CD4-positive, alpha-beta T cell treated with Interleukin-17A for 1 hour (primary cell): ENCODE data around the gene DGKI.
"Not testable (repeated sequence)": the region's sequence is repeated elsewhere in the genome, so short reads cannot be mapped to it uniquely, and the experiment has no call there.

ENCODE experiments used
- DNase-seq: peaks from one replicate; pipeline ENCODE4 v3.0.0-alpha.2; 2020

Gene DGKI

DNA sequence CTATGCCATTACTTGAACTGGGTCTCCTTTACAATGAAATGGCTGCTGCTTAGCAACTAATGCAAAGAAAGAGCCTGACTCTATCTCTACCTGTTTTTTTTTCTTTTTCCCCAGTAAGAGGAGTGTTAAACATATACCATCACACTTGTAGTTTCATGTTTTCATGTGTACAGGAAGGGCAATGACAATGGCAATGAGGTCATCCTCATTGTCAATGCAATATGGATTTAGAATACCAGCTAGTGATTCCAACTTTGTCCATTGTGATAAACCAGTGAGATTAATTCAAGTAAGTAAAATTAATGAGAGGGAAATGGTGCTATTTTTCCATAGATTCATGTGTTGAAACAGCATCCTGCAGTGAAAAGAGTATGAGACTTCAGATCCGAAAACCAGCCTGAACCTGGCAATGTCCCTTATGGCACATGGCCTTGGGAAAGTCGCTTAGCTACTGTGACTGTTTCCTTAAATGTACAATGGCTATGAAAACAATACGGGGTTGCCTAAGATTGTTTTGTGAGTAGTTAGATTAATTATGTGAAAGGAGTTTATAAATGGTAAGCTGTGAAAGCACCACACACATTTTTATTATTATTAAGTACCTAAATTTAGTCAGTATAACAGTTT, 11.2 kb downstream of the DGKI start:
- no peak for DNase-seq

DNA sequence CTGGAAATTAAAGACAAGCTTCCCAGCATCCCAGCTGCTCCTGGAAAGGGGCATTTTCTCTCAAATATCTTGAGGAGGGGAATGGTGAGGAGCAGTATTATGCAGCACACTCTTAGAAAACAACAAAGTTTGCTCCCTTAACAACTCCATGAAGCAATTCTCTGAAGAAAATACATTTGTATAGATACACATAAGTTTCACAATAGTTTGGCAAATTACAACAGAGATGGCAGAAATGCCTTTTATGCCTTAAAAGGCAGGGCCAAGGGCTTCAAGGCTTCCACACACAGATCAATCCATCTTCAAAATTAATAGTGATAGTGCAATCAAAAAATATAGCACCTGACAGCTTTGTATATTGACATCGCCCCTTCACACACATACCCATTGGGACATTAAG, 12.2 kb downstream of the DGKI start:
- DNase-seq: no peak

GRCh38 chr7:137832990-137833389, 13.8 kb downstream of the DGKI start:
- not testable (repeated sequence) for DNase-seq

DNA sequence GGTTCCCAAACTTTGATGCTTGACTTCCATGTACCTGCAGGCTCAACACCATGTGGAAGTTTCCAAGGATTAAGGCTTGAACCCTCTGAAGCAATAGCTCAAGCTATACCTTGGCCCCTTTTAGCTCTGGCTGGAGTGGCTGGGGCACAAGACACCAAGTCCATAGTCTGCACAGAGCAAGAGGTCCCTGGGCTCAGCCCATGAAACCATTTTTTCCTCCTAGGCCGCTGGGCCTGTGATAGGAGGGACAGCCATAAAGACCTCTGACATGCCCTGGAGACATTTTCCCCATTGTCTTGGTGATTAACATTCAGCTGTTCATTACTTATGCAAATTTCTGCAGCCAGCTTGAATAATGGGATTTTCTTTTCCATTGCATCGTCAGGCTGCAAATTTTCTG, 14.4 kb downstream of the DGKI start:
- no peak for DNase-seq

- DNase-seq: not testable (repeated sequence)
Observed at GRCh38 chr7:137831555-137831954, 15.2 kb downstream of the DGKI start.

DNA sequence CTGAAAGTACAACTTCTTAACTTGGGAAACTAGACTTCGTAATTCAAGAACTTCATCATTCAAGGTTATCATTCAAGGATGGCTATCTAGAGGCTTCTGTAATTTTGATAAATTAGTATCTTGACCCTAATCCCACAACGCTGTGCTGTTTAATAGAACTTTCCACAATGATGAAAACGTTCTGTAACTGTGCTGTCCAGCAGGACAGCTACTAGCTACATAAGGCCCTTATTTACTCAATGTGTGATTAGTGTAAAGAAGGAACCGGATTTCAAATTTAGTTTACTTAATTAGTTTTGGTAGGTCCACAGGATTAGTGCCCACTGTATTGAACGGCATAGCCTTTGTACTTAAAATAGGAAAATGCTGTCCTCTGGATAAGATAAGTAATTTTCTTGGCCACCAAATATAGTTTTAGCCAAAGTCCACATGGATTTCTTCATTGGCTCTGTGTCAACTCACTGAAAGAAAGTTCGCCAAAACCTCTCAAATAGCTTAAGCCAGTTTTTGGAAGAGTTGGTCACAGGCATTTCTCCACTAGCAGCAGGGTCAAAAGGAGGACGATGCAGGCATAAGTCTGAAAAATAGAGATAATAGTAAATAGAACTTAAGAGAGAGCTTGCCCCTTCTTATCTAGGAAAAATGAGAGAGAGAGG, 17.3 kb downstream of the DGKI start:
- no peak for DNase-seq

- no peak for DNase-seq
Observed at GRCh38 chr7:137828456-137828855, 18.3 kb downstream of the DGKI start.

DNA sequence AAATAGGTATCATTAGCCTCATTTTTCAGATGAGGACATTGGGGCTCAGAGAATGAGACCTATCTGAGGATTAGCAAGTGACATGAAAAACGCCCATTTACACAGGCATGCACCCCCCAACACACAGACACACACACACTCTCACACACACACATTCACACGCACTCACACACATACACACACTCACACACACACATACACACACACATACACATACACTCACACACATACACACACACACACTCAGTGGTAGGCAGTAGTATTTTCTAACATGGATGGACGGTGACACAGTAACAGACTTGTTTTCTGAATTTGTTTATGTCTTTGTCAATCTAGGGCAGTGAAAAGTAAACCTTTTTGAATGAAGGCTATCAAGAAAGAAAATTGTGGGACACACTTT, 21.3 kb downstream of the DGKI start:
- DNase-seq: no peak

DNA sequence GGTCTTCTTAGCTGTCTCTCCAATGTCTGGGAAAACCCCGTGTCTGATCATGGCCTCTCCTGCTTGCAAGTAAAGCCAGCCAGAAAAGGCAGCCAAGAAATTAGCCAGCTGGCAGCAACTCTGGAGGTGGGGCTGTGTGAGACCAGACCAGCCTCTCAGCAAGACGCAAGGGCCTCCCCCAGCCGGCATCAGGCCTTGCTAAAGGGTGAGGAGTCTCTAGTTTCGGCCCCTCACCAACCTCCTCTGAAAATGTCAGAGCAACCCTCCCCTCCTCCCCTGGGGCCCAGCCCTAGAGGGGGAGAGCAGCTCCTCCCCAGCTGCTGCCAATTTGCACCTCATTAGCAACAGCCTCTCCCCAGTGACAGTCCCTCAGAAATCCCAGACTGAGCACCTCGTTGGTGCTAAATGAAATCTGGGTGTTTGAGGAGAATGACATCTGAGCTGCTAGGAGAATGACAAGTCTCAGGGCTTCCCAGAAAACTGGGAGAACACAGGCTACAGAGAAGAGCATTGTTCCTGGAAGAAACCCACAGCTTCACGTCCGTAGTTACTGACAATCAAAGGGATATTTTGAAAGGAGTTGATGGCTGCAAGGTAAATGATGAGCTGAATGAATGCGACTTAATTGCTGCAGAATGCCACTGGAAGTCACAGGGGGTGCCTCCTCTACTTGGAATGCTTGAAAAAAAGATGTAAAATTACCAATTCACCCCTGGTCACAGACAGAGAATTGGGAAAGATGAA, 25.9 kb downstream of the DGKI start:
- no peak for DNase-seq

DNA sequence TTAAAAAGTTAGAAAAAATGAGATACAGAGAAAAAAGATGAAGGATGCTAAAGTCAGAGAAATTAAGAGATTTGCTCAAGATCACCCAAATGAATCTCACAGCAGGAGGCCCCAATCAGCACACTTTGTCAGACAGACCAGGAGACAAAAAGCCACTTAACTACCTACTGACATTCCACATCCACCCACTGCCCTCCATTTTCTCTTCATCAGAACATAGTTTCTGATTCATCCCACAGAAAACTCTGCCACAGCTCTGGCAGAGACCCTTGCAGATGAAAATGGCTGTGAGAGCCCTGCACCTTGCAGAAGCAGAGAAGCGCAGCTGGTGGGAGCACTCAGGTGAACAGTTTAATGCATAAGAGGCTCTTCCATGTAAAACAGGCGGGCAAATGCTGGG, 26.6 kb downstream of the DGKI start:
- DNase-seq: no peak

DNA sequence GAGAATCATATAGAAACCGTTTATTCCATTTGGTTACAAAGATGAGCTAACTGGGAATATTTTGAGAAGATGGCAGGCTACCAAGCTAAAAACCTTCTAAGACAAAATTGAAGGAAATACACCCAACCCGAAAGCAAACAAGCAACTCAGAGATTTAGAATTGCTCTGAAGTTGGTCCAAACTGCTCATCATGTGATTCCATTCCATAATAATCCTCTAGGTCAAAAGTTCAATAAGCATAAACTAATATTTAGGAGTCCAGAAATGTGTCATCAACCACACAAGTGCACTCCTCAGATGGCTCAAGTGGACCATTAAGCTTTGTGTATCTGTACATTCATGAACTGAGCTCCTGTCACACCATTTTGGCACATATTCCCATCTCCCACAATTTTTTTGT, 28.7 kb downstream of the DGKI start:
- DNase-seq: no peak

GRCh38 chr7:137816696-137817320, 30.0 kb downstream of the DGKI start:
- no peak for DNase-seq

GRCh38 chr7:137813541-137813940, 33.2 kb downstream of the DGKI start:
- no peak for DNase-seq

DNA sequence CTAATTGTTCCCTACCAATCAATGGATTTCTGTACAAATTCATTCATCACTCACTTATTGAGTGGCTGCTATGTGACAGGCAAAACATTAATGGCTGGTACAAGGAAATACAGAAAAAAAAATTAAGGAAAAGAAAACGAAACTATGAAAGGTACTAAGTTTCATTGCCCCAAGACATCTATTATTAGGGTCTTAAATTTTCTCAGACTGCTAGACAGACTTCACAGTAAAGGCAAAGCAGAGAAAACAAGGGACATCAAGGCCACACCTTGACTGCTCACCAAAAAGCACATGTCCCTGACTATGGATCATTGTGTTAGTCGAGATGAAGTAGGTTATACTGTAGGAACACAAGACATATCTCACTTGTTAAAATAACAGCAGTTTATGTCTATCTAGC, 36.5 kb downstream of the DGKI start:
- no peak for DNase-seq

DNA sequence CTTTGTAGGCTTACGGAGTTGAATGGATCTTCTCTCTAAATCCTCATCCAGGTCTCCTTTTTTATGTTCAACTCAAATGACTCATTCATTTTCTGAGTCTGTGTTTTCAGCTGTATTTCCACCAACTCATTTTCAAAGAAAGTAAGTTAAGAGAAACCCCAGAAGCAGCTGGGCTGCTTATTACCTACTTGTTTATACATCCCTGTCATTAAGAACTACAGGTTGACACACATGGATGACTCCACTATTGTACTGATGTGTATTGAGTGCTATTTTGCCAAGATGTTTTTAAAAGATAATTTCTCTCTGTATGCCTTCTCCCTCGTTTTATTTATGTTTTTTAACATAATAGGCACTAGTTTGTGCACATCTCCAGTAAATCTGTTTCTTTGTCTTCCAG, 41.9 kb downstream of the DGKI start:
- DNase-seq: no peak

- DNase-seq: no peak
Observed at GRCh38 chr7:137801491-137801890, 45.3 kb downstream of the DGKI start.

GRCh38 chr7:137801003-137801402, 45.8 kb downstream of the DGKI start:
- no peak for DNase-seq

- DNase-seq: no peak
Observed at GRCh38 chr7:137798073-137798763, 48.6 kb downstream of the DGKI start.

DNA sequence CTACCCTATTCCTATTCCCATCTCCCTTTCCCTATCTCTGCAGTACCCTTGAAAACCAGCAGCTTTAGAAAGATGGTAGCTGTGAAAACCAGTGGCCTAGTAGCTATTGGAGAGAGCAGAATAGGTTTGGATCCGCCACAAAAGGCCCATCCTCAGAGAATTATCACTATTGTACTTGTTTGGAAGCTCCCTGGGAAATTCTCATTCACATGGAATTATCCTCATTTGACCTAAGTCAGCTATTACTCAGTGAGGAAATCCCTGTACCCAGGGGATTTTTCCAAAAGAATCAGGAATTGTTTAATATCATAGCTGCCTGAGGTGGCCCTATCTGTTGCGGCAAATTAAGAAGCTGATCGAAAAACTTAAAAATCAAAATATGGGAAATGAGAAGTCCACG, 51.6 kb downstream of the DGKI start:
- no peak for DNase-seq

GRCh38 chr7:137791930-137792329, 54.8 kb downstream of the DGKI start:
- no peak for DNase-seq

DNA sequence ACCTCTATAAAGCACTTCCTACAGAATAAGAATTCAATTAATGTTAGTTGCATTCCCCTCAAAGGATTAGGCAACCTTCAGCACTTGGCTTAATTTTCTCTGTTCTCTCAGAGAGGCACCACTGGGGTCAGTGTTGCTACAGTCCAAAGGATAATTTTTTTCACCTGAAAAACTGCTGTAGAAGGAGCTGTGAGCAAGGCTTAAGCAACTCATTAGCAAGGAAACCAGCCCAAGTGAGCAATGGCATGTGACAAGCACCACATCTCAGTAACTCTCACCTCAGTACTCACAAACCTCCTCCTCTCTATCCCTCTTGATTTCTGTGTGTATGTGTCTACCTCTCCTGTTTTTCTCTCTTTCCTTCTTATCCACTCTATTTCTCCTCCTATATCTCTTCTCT, 55.9 kb downstream of the DGKI start:
- no peak for DNase-seq

- no peak for DNase-seq
Observed at GRCh38 chr7:137789215-137789882, 57.4 kb downstream of the DGKI start.
